Neuronal stem cell (in vitro differentiated cells): ENCODE data around the gene PDZRN4.

ENCODE experiments used
- DNase-seq: peaks from one replicate; pipeline ENCODE4 v3.0.0-alpha.2; 2013; ENCODE audit warnings: low spot score
- H2AFZ ChIP-seq: one replicate; pipeline ENCODE4 v1.6.1; 2013; ENCODE audit warnings: mild to moderate bottlenecking, low read length, inconsistent platforms
- H2AK5ac ChIP-seq: 2 replicates; pipeline ENCODE4 v1.6.1; 2013; ENCODE audit warnings: low read depth, mild to moderate bottlenecking, inconsistent platforms, low read length, moderate library complexity, mixed read lengths
- H2BK120ac ChIP-seq: 2 replicates; pipeline ENCODE4 v1.6.1; 2013; ENCODE audit warnings: low read depth, mild to moderate bottlenecking, inconsistent platforms, low read length, moderate library complexity, mixed read lengths
- H2BK12ac ChIP-seq: one replicate; pipeline ENCODE4 v1.6.1; 2013; ENCODE audit warnings: low read length, inconsistent platforms
- H2BK15ac ChIP-seq: 2 replicates; pipeline ENCODE4 v1.6.1; 2013; ENCODE audit warnings: mild to moderate bottlenecking, low read length, inconsistent platforms, mixed read lengths
- H2BK5ac ChIP-seq: one replicate; pipeline ENCODE4 v1.6.1; 2013; ENCODE audit warnings: inconsistent platforms, mild to moderate bottlenecking, low read length, moderate library complexity
- H3K14ac ChIP-seq: one replicate; pipeline ENCODE4 v1.6.1; 2013; ENCODE audit warnings: low read length, inconsistent platforms
- H3K18ac ChIP-seq: 2 replicates; pipeline ENCODE4 v1.6.1; 2013; ENCODE audit warnings: low read length, inconsistent platforms
- H3K23ac ChIP-seq: 2 replicates; pipeline ENCODE4 v1.6.1; 2013; ENCODE audit warnings: low read depth, mild to moderate bottlenecking, mixed read lengths, low read length, inconsistent platforms; ENCODE audit not compliant: poor library complexity
- H3K27ac ChIP-seq: replicated peaks from 3 replicates; pipeline ENCODE4 v1.5.1; 2013; ENCODE audit warnings: low read length, inconsistent platforms
- H3K27me3 ChIP-seq, 3 experiments: 2 replicates each; pipeline ENCODE4 v1.6.1; 2013; ENCODE audit warnings: low read length in 3 of 3, mild to moderate bottlenecking in 2 of 3, inconsistent platforms in 1 of 3, low read depth in 1 of 3, mixed read lengths in 1 of 3, moderate library complexity in 1 of 3; ENCODE audit not compliant: control insufficient read depth in 3 of 3, insufficient read depth in 3 of 3
- H3K36me3 ChIP-seq, 2 donors: replicated peaks in 1 of 2; 2 replicates each; pipeline ENCODE4 v1.6.1; 2013; ENCODE audit warnings: low read length in 2 of 2; ENCODE audit not compliant: control insufficient read depth in 2 of 2, insufficient read depth in 2 of 2
- H3K4ac ChIP-seq: 2 replicates; pipeline ENCODE4 v1.6.1; 2013; ENCODE audit warnings: inconsistent platforms, mild to moderate bottlenecking, low read length, moderate library complexity
- H3K4me1 ChIP-seq, 2 donors: 1 replicate in 1 of 2; 2 replicates in 1 of 2; pipeline ENCODE4 v1.6.1; 2013; ENCODE audit warnings: low read length in 2 of 2, low read depth in 1 of 2; ENCODE audit not compliant: control insufficient read depth in 2 of 2, insufficient read depth in 1 of 2
- H3K4me2 ChIP-seq: one replicate; pipeline ENCODE4 v1.6.1; 2013; ENCODE audit warnings: mild to moderate bottlenecking, low read length, inconsistent platforms; ENCODE audit not compliant: insufficient read depth, poor library complexity, severe bottlenecking
- H3K4me3 ChIP-seq, 2 donors: 2 replicates each; pipeline ENCODE4 v1.5.1; 2013; ENCODE audit warnings: low read length in 2 of 2, mild to moderate bottlenecking in 2 of 2, inconsistent platforms in 1 of 2, moderate library complexity in 1 of 2
- H3K79me1 ChIP-seq: one replicate; pipeline ENCODE4 v1.6.1; 2013; ENCODE audit warnings: low read depth, mild to moderate bottlenecking, inconsistent platforms, low read length, moderate library complexity
- H3K9ac ChIP-seq: one replicate; pipeline ENCODE4 v1.6.1; 2013; ENCODE audit warnings: mild to moderate bottlenecking, low read depth, low read length, inconsistent platforms; ENCODE audit not compliant: poor library complexity
- H3K9me3 ChIP-seq, 2 donors: replicated peaks in 1 of 2; 2 replicates each; pipeline versions ENCODE3 to v1.6.1; 2013; ENCODE audit warnings: low read length in 2 of 2, mild to moderate bottlenecking in 2 of 2, inconsistent platforms in 1 of 2, low read depth in 1 of 2, mixed read lengths in 1 of 2, moderate library complexity in 1 of 2; ENCODE audit not compliant: control insufficient read depth in 2 of 2, insufficient read depth in 1 of 2
- H4K8ac ChIP-seq: one replicate; pipeline ENCODE4 v1.6.1; 2013; ENCODE audit warnings: low read depth, mild to moderate bottlenecking, inconsistent platforms, low read length, moderate library complexity
- H4K91ac ChIP-seq: one replicate; pipeline ENCODE4 v1.6.1; 2013; ENCODE audit warnings: low read length, low read depth, mild to moderate bottlenecking, inconsistent platforms; ENCODE audit not compliant: poor library complexity
- WGBS, 2 donors: extraction: QIAGEN DNeasy Blood & Tissue Kit; methylation state at CpG; one replicate each; pipeline ENCODE4 v1.1.7; 2013; ENCODE audit warnings: missing lambda C conversion rate in 2 of 2, mixed read lengths in 1 of 2; ENCODE audit not compliant: insufficient read length in 2 of 2, insufficient replicate concordance in 1 of 2; ENCODE audit errors: extremely low coverage in 2 of 2; 5-methylcytosine and 5-hydroxymethylcytosine counted together

The PDZRN4 gene

GRCh38 chr12:41442896-41443295 is 254.8 kb downstream of the PDZRN4 start:
- Histone ChIP-seq H2BK120ac (no peak overlapping the region), H3K4ac (no peak overlapping the region), H3K4me2 (no peak overlapping the region), H2AFZ (no peak overlapping the region), H4K8ac (no peak overlapping the region), H4K91ac (no peak overlapping the region), H3K23ac (no peak overlapping the region), H3K79me1 (no peaks in the 10 kb centered on the region), H3K14ac (no peak overlapping the region), H3K4me3 (no peak overlapping the region), H3K9me3 (no peaks in the 10 kb centered on the region), H3K4me1 (peaks cover 0 to 9% of the 10 kb centered on the region in 2 donors), H3K27ac (no peak overlapping the region), H3K9ac (no peak overlapping the region), H3K18ac (no peak overlapping the region), H2BK15ac (no peak overlapping the region), H3K27me3 (no peaks in the 10 kb centered on the region), H2BK12ac (no peak overlapping the region), H2BK5ac (no peak overlapping the region), H3K36me3 (no peaks in the 10 kb centered on the region), H2AK5ac (no peak overlapping the region)
- DNase-seq, result no peak

GRCh38 chr12:41443690-41444089 is 255.6 kb downstream of the PDZRN4 start:
- Histone ChIP-seq H2BK15ac (no peak overlapping the region), H3K9ac (no peak overlapping the region), H4K91ac (no peak overlapping the region), H3K36me3 (no peaks in the 10 kb centered on the region), H3K18ac (no peak overlapping the region), H3K4ac (no peak overlapping the region), H3K27me3 (no peaks in the 10 kb centered on the region), H3K23ac (no peak overlapping the region), H3K27ac (no peak overlapping the region), H3K9me3 (no peaks in the 10 kb centered on the region), H2BK12ac (no peak overlapping the region), H3K4me2 (no peak overlapping the region), H3K14ac (no peak overlapping the region), H3K79me1 (no peaks in the 10 kb centered on the region), H2AFZ (peak overlapping the region; percentile 63), H2BK5ac (no peak overlapping the region), H3K4me1 (peaks cover 0 to 3% of the 10 kb centered on the region in 2 donors), H2AK5ac (no peak overlapping the region), H2BK120ac (no peak overlapping the region), H4K8ac (no peak overlapping the region), H3K4me3 (no peak overlapping the region)
- WGBS, 2 donors, result no CpG with 5 or more reads among the region's 2 CpGs
- no peak for DNase-seq

GRCh38 chr12:41452838-41453407 is 264.8 kb downstream of the PDZRN4 start:
- Histone ChIP-seq H2BK5ac (no peak overlapping the region), H3K4me2 (no peak overlapping the region), H4K8ac (no peak overlapping the region), H2AK5ac (no peak overlapping the region), H4K91ac (no peak overlapping the region), H2AFZ (peak overlapping the region; percentile 69), H3K4ac (no peak overlapping the region), H3K36me3 (no peaks in the 10 kb centered on the region), H2BK120ac (no peak overlapping the region), H3K9me3 (no peaks in the 10 kb centered on the region), H3K23ac (no peak overlapping the region), H3K14ac (no peak overlapping the region), H3K4me3 (no peak overlapping the region), H3K18ac (no peak overlapping the region), H3K4me1 (no peaks in the 10 kb centered on the region), H3K27me3 (no peaks in the 10 kb centered on the region), H3K79me1 (no peaks in the 10 kb centered on the region), H3K27ac (no peak overlapping the region), H2BK15ac (no peak overlapping the region), H3K9ac (no peak overlapping the region), H2BK12ac (no peak overlapping the region)
- WGBS, 2 donors, result no CpG with 5 or more reads among the region's 6 CpGs
- DNase-seq, result no peak

DNA sequence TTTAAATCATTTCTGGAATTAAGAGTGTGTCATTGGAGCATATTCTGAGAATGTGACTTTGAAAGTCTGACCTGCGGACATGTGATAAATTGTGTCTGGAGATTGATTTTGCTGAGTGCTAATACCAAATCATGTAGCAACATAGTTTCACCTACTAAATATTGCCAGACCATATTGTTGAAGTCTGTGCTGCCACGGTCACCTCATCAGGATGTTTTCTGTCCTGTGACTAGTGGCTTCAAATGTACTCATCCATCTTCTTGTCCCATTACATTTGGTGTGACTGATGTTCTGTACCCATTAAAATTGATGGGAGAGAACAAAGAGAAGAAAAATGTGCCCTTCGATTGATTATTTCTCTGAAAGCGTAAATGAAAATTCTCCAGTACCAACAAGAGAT is 265.3 kb downstream of the PDZRN4 start:
- H2AFZ ChIP-seq, result peak overlapping the region; percentile 69
- H3K23ac ChIP-seq, result no peak overlapping the region
- no peaks in the 10 kb centered on the region for H3K9me3 ChIP-seq
- H3K27me3 ChIP-seq, result no peaks in the 10 kb centered on the region
- no peak overlapping the region for H3K4me2 ChIP-seq
- no peaks in the 10 kb centered on the region for H3K4me1 ChIP-seq
- H2AK5ac ChIP-seq, result no peak overlapping the region
- no peak overlapping the region for H4K91ac ChIP-seq
- no peak overlapping the region for H3K4ac ChIP-seq
- no peaks in the 10 kb centered on the region for H3K36me3 ChIP-seq
- no peak overlapping the region for H3K27ac ChIP-seq
- H4K8ac ChIP-seq, result no peak overlapping the region
- no peak overlapping the region for H2BK15ac ChIP-seq
- H2BK120ac ChIP-seq, result no peak overlapping the region
- WGBS, 2 donors, result no CpG with 5 or more reads among the region's 4 CpGs
- H2BK5ac ChIP-seq, result no peak overlapping the region
- no peak overlapping the region for H3K18ac ChIP-seq
- H2BK12ac ChIP-seq, result no peak overlapping the region
- H3K14ac ChIP-seq, result no peak overlapping the region
- no peak for DNase-seq
- H3K4me3 ChIP-seq, result no peak overlapping the region
- H3K79me1 ChIP-seq, result no peaks in the 10 kb centered on the region
- H3K9ac ChIP-seq, result no peak overlapping the region
